Subcutaneous adipose tissue (tissue), 4 donors: Measurements from ENCODE around the gene MINDY4B. TPM values are rescaled to one million over a fixed set of nuclear protein-coding genes. Genes with fewer than 3 reads are reported as not detected.

Source experiments
- CTCF ChIP-seq: fragments of 450-650 bp; IDR thresholded peaks from one replicate; pipeline ENCODE4 v1.5.1; 2016; ENCODE audit warnings: low read depth, mild to moderate bottlenecking, control low read depth, antibody characterized with exemption, moderate library complexity
- total RNA-seq, 4 donors: library from RNA; depleted of rRNA; stranded (reverse); fragments of >200 nt; gene quantifications; one replicate each; pipeline ENCODE4 v1.1.0, GENCODE V29; 2016

The MINDY4B gene
- total RNA-seq, 4 donors from 2014 or later: not detected

GRCh38 chr3:150899141-150899540 is 6.1 kb downstream of the MINDY4B start:
- TF ChIP-seq CTCF: no peak

GRCh38 chr3:150898046-150898754 is 7.0 kb downstream of the MINDY4B start:
- no peak for TF ChIP-seq CTCF

- no peak for TF ChIP-seq CTCF
Measured at GRCh38 chr3:150897592-150897991, 7.6 kb downstream of the MINDY4B start.

- TF ChIP-seq CTCF: no peak
Measured at GRCh38 chr3:150890831-150891230, 14.4 kb downstream of the MINDY4B start.

- no peak for TF ChIP-seq CTCF
Measured at GRCh38 chr3:150890295-150890694, 14.9 kb downstream of the MINDY4B start.

GRCh38 chr3:150889106-150889505 is 16.1 kb downstream of the MINDY4B start:
- TF ChIP-seq CTCF: no peak

- no peak for TF ChIP-seq CTCF
Measured at GRCh38 chr3:150887031-150887430, 18.2 kb downstream of the MINDY4B start.
